Bronchial epithelial cell (primary cell): Measurements from ENCODE around the gene MSANTD1. TPM values are rescaled to one million over a fixed set of nuclear protein-coding genes. Genes with fewer than 3 reads are reported as not detected.
A peak's percentile ranks its signal among the peaks of the same experiment; 100 is the strongest.

Experiments used
- DNase-seq: peaks from one replicate; pipeline ENCODE4 v3.0.0-alpha.2; 2010; ENCODE audit warnings: low read depth
- FAIRE-seq: peaks from 2 replicates; lab custom pipeline; 2011; peaks lifted over from hg19 to GRCh38; lab: Jason Lieb, UNC
- H3K27me3 ChIP-seq: 2 replicates; pipeline ENCODE4 v1.5.1; 2011; ENCODE audit warnings: low read length; ENCODE audit not compliant: control insufficient read depth, insufficient read depth
- H3K36me3 ChIP-seq: 2 replicates; pipeline ENCODE4 v1.5.1; 2011; ENCODE audit warnings: low read length; ENCODE audit not compliant: control insufficient read depth, insufficient read depth
- H3K4me3 ChIP-seq: 2 replicates; pipeline ENCODE4 v1.5.1; 2011; ENCODE audit warnings: mild to moderate bottlenecking, low read depth, low read length, control low read depth
- total RNA-seq: library from RNA; depleted of rRNA; stranded (reverse); fragments of >200 nt; gene quantifications from 2 replicates; pipeline ENCODE4 v1.2.1, GENCODE V29; 2014
- TF ChIP-seq, protein P1 (sequence below): IDR thresholded peaks from 2 replicates; pipeline ENCODE4 v1.5.1; 2011; ENCODE audit warnings: mild to moderate bottlenecking, moderate library complexity, low read length, control low read depth, inconsistent platforms; ENCODE audit not compliant: insufficient read depth, severe bottlenecking

Gene MSANTD1
- total RNA-seq, 1 donor from 2014 or later, result 0.26 TPM

DNA sequence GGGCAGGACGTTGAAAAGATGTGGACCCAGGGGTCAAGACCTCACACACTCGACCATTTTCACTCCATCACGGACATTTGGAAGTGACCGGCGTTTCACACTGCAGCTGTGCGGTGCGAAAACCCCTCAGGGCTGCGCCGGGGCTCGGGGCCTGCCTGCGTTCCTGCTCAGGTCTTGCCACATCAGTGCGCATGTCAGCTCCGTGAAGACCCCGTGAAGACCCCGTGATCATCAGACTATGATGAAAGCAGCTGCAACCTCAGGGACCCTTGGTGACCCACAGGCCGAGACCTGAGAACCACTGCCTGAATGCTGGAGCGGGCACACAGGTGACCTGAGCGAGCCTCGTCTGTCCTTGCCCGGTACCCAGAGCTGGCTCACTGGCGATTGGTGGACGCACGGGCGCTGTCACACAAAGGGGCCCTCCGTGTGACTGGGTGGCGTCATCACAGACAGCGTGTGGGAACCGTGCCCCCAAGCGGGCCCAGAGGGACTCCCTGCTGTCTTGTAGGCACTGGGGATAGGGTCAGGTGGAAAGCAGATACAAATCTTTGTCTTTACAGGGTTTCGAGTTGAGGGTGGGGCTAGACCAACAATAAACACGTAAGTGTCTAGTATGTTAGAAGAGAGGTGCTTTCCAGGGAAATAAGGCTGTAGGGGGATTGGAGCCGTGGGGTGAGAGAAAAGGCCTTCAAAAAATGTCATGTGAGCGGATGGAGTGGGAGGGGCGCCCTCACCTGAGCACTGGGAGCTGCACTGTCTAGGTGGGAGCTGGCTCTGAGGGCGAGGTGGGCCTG is 12.7 kb downstream of the MSANTD1 start:
- Histone ChIP-seq H3K4me3 (no peak overlapping the region), H3K36me3 (no peaks in the 10 kb centered on the region), H3K27me3 (peaks cover 6% of the 10 kb centered on the region)
- DNase-seq, result no peak
- FAIRE-seq, result no peak
- TF ChIP-seq, protein P1, sequence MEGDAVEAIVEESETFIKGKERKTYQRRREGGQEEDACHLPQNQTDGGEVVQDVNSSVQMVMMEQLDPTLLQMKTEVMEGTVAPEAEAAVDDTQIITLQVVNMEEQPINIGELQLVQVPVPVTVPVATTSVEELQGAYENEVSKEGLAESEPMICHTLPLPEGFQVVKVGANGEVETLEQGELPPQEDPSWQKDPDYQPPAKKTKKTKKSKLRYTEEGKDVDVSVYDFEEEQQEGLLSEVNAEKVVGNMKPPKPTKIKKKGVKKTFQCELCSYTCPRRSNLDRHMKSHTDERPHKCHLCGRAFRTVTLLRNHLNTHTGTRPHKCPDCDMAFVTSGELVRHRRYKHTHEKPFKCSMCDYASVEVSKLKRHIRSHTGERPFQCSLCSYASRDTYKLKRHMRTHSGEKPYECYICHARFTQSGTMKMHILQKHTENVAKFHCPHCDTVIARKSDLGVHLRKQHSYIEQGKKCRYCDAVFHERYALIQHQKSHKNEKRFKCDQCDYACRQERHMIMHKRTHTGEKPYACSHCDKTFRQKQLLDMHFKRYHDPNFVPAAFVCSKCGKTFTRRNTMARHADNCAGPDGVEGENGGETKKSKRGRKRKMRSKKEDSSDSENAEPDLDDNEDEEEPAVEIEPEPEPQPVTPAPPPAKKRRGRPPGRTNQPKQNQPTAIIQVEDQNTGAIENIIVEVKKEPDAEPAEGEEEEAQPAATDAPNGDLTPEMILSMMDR, result no peak

DNA sequence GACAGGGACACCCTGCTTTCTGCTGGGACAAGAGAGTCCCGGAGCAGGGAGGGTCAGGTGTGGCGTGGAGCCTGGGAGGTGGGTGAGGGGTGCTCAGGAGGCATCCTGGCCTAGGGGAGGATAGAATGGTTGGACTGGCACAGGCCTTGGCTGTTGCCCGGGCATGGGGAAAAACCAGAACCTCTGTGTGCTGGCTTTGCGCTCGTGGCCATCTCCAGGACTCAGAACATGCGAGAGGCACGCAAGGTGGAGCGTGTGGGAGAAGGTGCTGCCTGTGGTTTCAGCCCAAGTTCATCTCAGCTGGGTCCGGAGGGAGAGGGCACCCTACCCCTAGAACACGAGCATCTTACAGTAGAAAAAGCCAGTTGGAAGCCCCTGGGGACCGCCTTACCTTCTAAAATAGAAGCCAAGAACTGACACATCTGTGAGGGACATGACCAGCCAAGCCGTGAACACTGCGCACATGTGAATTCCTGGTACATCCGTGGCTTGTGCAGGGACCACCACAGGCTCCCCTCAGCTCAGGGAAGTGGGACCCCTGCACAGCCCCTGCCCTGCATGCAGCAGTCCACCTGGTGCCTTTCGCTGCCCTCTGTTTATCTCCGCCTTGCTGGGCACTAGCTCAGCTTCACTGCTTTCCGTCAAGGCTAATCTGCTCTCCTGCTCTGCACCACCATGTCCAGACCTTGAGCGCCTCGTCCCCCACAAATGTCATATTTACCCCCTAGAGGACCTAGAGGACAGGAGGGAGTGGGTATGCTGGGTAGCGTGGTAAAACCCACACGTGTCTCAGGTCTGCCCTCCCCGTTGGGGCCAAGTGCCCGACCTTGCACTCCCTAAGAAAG is 13.5 kb downstream of the MSANTD1 start:
- Histone ChIP-seq H3K4me3 (no peak overlapping the region), H3K27me3 (peaks cover 6% of the 10 kb centered on the region), H3K36me3 (no peaks in the 10 kb centered on the region)
- peak; percentile 13 for FAIRE-seq
- no peak for DNase-seq
- TF ChIP-seq, protein P1, result no peak

GRCh38 chr4:3263053-3263875 is 14.3 kb downstream of the MSANTD1 start:
- DNase-seq (no peak), FAIRE-seq (peak; percentile 43)
- Histone ChIP-seq H3K36me3 (no peaks in the 10 kb centered on the region), H3K27me3 (peaks cover 6% of the 10 kb centered on the region), H3K4me3 (no peak overlapping the region)
- TF ChIP-seq, protein P1, result no peak

GRCh38 chr4:3263876-3264193 is 14.9 kb downstream of the MSANTD1 start:
- Histone ChIP-seq H3K36me3 (no peaks in the 10 kb centered on the region), H3K27me3 (peaks cover 6% of the 10 kb centered on the region), H3K4me3 (no peak overlapping the region)
- DNase-seq (no peak), FAIRE-seq (no peak)
- TF ChIP-seq, protein P1, result no peak

DNA sequence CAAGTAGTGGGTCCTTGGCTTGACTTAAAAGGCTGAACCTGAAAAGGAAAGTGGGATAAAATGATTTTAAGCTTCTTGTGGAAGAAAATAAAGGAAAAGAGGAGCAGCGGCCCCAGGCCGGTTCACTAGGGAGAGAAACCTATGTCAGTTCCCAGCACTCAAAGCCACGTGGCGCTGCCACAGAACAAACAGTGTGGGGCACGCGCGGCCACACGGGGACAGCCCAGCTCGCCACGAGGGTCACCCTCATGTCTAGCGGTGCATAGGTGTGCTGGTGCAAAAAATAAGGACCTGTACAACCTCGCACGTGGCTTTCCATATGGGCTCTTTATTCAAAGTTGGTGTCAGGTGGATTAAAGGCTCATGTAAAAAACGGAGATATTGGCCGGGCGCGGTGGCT is 17.1 kb downstream of the MSANTD1 start:
- DNase-seq (no peak), FAIRE-seq (no peak)
- no peak overlapping the region for H3K4me3 ChIP-seq
- TF ChIP-seq, protein P1, result no peak
- no peaks in the 10 kb centered on the region for H3K36me3 ChIP-seq
- H3K27me3 ChIP-seq, result peaks cover 7% of the 10 kb centered on the region
